Natural killer cell (primary cell): ENCODE data around the gene UMOD. TPM values are rescaled to one million over a fixed set of nuclear protein-coding genes. Genes with fewer than 3 reads are reported as not detected.

Experiments
- ATAC-seq, 3 donors: fragments of 150-1000 bp in 2 of 3; fragments of 200-7000 bp in 1 of 3; cut with Tn5 transposase; 1 replicate in 1 of 3; 2 replicates in 2 of 3; pipeline ENCODE4 v1.10.0; 2021; ENCODE audit warnings: mild to moderate bottlenecking in 2 of 3, moderate library complexity in 2 of 3
- DNase-seq, 2 donors: peaks; one replicate each; pipeline versions ENCODE4 v3.0.0 to v3.0.0-alpha.2; 2013 to 2021; ENCODE audit warnings: mixed read lengths in 1 of 2
- H3K27ac ChIP-seq: one replicate; pipeline ENCODE4 v1.5.1; 2013; ENCODE audit warnings: mild to moderate bottlenecking, low read length
- H3K27me3 ChIP-seq: one replicate; pipeline ENCODE4 v1.6.1; 2013; ENCODE audit warnings: low read length; ENCODE audit not compliant: control insufficient read depth, insufficient read depth
- H3K36me3 ChIP-seq: one replicate; pipeline ENCODE4 v1.6.1; 2013; ENCODE audit warnings: low read length; ENCODE audit not compliant: control insufficient read depth, insufficient read depth
- H3K4me1 ChIP-seq: one replicate; pipeline ENCODE4 v1.6.1; 2013; ENCODE audit warnings: low read length; ENCODE audit not compliant: control insufficient read depth, insufficient read depth
- H3K4me3 ChIP-seq: one replicate; pipeline ENCODE4 v1.5.1; 2013; ENCODE audit warnings: low read length
- H3K9me3 ChIP-seq: one replicate; pipeline ENCODE4 v1.6.1; 2013; ENCODE audit warnings: low read length; ENCODE audit not compliant: control insufficient read depth, insufficient read depth
- H3K27ac Mint-ChIP-seq, 2 donors: one replicate each; pipeline ENCODE4 v1.8.0; 2022; ENCODE audit warnings: mild to moderate bottlenecking in 2 of 2, mixed read lengths in 2 of 2, moderate library complexity in 1 of 2
- H3K27me3 Mint-ChIP-seq, 2 donors: one replicate each; pipeline ENCODE4 v1.8.0; 2022; ENCODE audit warnings: low read depth in 2 of 2, mixed read lengths in 2 of 2
- H3K36me3 Mint-ChIP-seq: one replicate; pipeline ENCODE4 v1.8.0; 2022; ENCODE audit warnings: mixed read lengths
- H3K4me1 Mint-ChIP-seq, 2 donors: one replicate each; pipeline ENCODE4 v1.8.0; 2022; ENCODE audit warnings: mixed read lengths in 2 of 2
- H3K4me3 Mint-ChIP-seq: one replicate; pipeline ENCODE4 v1.8.0; 2022; ENCODE audit warnings: mild to moderate bottlenecking, moderate library complexity, mixed read lengths
- H3K9me3 Mint-ChIP-seq, 2 donors: one replicate each; pipeline ENCODE4 v1.8.0; 2022; ENCODE audit warnings: mixed read lengths in 2 of 2
- CTCF ChIP-seq: fragments of 200-600 bp; IDR thresholded peaks from one replicate; pipeline ENCODE4 v1.8.0; 2022; ENCODE audit warnings: antibody characterized with exemption
- WGBS: methylation state at CpG from one replicate; pipeline ENCODE4 v1.1.7; 2013; ENCODE audit warnings: missing lambda C conversion rate; ENCODE audit not compliant: insufficient coverage; 5-methylcytosine and 5-hydroxymethylcytosine counted together
- intact Hi-C: fragments of 100-400 bp; cut with micrococcal nuclease; formaldehyde crosslinking; loops from one replicate; pipeline ENCODE4 v1.14.2; 2022
- total RNA-seq, 4 donors: library from RNA; stranded (reverse); fragments of 120-200 nt in 1 of 4; gene quantifications; one replicate each; pipeline versions ENCODE4 v1.2.3 to v1.2.4, GENCODE V29; 2013 to 2022

UMOD gene
- total RNA-seq, 3 donors from 2014 or later (not counting 1 experiment from before 2014, with no cell fraction given), result not detected

- H3K27me3 ChIP-seq, result no peaks in the 10 kb centered on the region
- no peak overlapping the region for H3K4me3 ChIP-seq
- H3K27ac Mint-ChIP-seq, result no peak overlapping the region
- DNase-seq, result no peak
- H3K4me1 Mint-ChIP-seq, result no peaks in the 10 kb centered on the region
- H3K27ac ChIP-seq, result no peak overlapping the region
- no peak for TF ChIP-seq CTCF
- H3K9me3 Mint-ChIP-seq, result no peaks in the 10 kb centered on the region
- no peak for ATAC-seq
- H3K4me1 ChIP-seq, result no peaks in the 10 kb centered on the region
- no peaks in the 10 kb centered on the region for H3K9me3 ChIP-seq
- no peaks in the 10 kb centered on the region for H3K36me3 Mint-ChIP-seq
- peaks cover 2 to 26% of the 10 kb centered on the region in 2 donors for H3K27me3 Mint-ChIP-seq
- intact Hi-C loops, result no loop called here
- no peak overlapping the region for H3K4me3 Mint-ChIP-seq
- WGBS, result 70% methylated on average over 7 of the region's 7 CpGs
- no peaks in the 10 kb centered on the region for H3K36me3 ChIP-seq
Measured at GRCh38 chr16:20355114-20355782, 2.7 kb upstream of the UMOD start.

GRCh38 chr16:20353379-20353778, 864 bp upstream of the UMOD start:
- Mint-ChIP-seq H3K4me3 (no peak overlapping the region), H3K4me1 (no peaks in the 10 kb centered on the region), H3K27ac (no peak overlapping the region), H3K27me3 (peaks cover 0 to 26% of the 10 kb centered on the region in 2 donors), H3K9me3 (no peaks in the 10 kb centered on the region), H3K36me3 (no peaks in the 10 kb centered on the region)
- H3K27me3 ChIP-seq, result no peaks in the 10 kb centered on the region
- H3K4me1 ChIP-seq, result no peaks in the 10 kb centered on the region
- ATAC-seq (no peak), DNase-seq (no peak)
- no peaks in the 10 kb centered on the region for H3K36me3 ChIP-seq
- TF ChIP-seq CTCF, result no peak
- H3K27ac ChIP-seq, result no peak overlapping the region
- H3K9me3 ChIP-seq, result no peaks in the 10 kb centered on the region
- H3K4me3 ChIP-seq, result no peak overlapping the region
- intact Hi-C loops, result no loop called here

GRCh38 chr16:20349615-20350014, 2.9 kb downstream of the UMOD start:
- intact Hi-C loops, result no loop called here
- no peak overlapping the region for H3K4me3 ChIP-seq
- H3K9me3 ChIP-seq, result no peaks in the 10 kb centered on the region
- 75% methylated on average over 5 of the region's 6 CpGs for WGBS
- peaks cover 0 to 9% of the 10 kb centered on the region in 2 donors for H3K27me3 Mint-ChIP-seq
- no peak overlapping the region for H3K27ac Mint-ChIP-seq
- no peak for ATAC-seq
- no peaks in the 10 kb centered on the region for H3K4me1 ChIP-seq
- no peak overlapping the region for H3K4me3 Mint-ChIP-seq
- no peak overlapping the region for H3K27ac ChIP-seq
- H3K27me3 ChIP-seq, result no peaks in the 10 kb centered on the region
- no peak for DNase-seq
- H3K36me3 ChIP-seq, result no peaks in the 10 kb centered on the region
- no peaks in the 10 kb centered on the region for H3K9me3 Mint-ChIP-seq
- TF ChIP-seq CTCF, result no peak
- no peaks in the 10 kb centered on the region for H3K4me1 Mint-ChIP-seq
- H3K36me3 Mint-ChIP-seq, result no peaks in the 10 kb centered on the region
